CD4-positive, alpha-beta T cell treated with Interleukin-17A for 4 hours (primary cell): ENCODE measurements around the gene RGL1.
A peak's percentile ranks its signal among the peaks of the same experiment; 100 is the strongest.

Experiments used
- DNase-seq: peaks from one replicate; pipeline ENCODE4 v3.0.0-alpha.2; 2020; ENCODE audit warnings: mixed read lengths

Gene RGL1

GRCh38 chr1:183824291-183824690, 19.4 kb downstream of the RGL1 start:
- DNase-seq, result no peak

- DNase-seq, result no peak
Observed at GRCh38 chr1:183827801-183828200, 22.9 kb downstream of the RGL1 start.

DNA sequence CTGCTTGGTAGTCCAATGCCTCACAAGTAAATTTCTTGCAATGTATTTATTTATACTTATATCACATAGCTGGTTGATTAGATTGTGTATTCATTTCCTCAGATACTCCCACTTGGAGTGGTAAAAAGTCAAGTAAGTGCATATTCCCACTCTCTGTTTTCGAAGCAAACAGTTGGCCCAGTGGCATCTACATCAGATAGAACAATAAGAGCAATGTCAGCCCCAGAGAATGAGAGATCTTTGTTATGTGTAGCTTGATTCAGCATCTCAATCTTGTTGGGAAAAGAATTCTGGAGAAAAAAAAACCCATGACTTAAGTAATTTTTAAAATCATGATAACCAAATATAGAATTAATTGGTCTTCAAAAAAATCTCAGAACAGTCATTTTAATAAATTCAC, 25.5 kb downstream of the RGL1 start:
- no peak for DNase-seq

DNA sequence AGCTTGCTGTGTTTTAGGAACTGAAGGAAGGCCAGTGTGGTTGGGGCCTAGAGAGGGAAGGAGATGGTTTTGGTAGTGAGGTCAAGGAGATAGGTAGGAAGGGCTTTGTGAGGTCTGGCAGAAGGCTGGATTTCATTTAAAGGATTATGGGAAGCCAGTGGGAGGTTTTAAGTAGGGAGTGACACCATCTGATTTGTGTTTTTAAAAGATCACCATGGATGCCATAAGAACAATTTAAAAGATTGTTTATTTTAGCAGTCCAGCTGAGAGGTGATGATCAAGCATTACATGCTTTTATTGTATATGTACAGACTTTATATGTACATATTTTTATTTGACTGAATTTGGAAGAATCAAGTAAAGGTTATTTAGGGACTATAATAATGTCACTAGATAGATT, 26.4 kb downstream of the RGL1 start:
- no peak for DNase-seq

DNA sequence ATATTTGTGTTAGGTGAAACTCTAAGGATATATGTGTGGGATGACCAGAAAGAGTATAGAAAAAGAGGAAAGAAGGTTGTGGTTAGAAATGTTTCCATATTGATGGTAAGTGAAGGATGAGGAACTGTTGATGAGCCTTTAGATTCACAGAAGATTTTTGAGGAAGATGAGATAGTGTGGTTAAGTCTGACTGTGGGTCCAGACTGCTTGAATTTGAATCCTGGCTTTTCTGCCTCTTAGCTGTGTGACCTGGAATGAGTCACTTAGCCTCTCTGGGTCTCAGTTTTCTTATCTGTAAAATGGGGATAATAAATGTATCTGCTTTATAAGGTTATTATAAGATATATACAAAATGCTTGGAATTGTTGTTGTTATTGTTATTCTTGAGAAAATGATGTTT, 27.5 kb downstream of the RGL1 start:
- DNase-seq, result no peak

GRCh38 chr1:183834568-183834967, 29.6 kb downstream of the RGL1 start:
- no peak for DNase-seq

DNA sequence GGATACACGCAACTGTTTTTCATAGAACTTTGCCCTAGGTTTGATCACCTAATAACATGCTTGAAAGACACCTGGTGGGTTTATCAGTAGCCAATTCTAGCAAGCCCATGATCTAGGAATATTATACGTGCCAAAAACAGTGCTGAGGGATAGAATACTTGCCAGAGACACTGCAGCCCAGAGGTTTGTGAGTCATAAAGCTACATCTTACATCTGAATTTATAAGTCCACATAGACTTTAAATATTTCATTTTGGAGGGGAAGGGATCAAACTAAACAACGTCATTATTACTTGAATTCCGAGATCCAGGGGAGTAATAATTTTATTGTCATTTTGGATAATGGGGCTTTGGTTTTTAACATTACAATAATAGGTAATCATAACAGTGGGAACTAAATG, 31.7 kb downstream of the RGL1 start:
- DNase-seq, result no peak

DNA sequence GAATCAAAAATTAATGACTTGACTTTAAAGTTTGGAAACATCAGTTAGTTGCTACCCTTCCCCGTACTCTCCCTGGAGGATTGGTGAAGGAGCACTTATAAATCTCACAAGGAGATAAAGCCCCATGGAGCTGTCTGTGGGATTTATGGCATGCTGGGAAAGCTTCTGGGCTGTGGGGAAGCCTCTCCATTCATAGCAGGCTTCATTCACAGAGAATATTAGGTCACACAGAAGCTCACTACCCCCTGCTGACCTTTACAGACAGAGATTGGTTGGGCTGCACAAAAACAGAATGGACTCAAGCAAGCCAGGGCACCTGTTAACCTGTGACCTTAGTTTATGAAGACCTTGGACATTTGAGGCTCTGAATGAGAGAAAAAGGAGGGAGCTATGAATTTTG, 32.1 kb downstream of the RGL1 start:
- no peak for DNase-seq

- DNase-seq, result no peak
Observed at GRCh38 chr1:183838221-183838620, 33.3 kb downstream of the RGL1 start.

- DNase-seq, result no peak
Observed at GRCh38 chr1:183840140-183840539, 35.2 kb downstream of the RGL1 start.

DNA sequence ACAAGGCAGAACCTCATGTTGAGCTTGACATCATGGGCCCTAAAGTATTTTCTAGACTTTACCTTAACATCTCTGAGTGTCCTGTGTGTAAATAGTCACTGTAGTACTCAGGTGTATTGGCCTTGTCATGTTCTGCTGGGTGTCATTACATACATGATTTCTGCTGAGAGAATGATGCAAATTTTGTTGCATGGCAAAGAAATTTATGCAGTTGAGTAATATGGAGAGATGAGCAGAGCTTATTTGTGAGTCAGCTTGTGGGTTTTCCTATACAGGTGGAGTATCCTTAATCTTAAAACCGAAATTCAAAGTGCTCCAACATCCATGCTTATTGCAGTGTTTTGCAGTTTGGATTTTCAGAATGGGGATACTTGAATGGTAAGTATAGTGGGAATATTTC, 36.6 kb downstream of the RGL1 start:
- DNase-seq, result no peak

DNA sequence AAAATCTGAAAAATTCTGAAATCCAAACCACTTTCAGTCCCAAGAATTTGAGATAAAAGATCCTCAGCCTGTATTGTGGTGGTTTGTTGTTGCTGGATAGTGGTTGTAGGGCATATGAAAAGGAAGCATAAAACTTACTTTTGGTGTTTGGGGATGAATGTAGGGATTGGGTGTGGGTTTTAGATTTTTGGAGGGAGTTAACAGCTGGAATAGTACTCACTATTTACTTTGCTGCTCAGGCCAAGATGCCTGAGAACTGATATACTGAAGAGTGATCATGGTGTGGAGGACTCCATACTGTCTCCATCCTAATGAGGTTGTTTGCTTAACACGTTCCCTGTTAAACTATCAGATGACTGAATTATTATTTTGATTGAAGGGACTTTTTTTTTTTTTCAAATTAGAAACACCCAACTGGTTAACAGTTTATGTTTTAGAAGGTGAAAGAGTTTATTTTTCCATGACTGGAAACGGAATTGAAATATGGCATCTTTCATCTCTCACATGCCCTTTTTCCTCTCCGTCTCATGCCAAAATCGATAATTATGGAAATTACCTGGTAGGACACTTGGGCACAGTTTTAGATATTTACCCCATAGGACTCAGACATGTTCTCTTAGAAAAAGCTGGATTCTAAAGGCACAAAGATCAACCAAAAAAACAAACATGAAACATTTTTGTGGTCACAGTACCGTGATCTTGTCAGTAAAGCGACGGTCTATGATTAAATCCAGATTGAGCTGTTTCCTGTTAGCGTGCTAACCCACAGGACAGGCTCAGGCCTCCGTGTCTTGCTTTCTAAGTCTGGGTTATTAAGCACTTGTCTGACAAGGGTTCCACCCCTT, 37.3 kb downstream of the RGL1 start:
- DNase-seq, result peak; percentile 33

- DNase-seq, result no peak
Observed at GRCh38 chr1:183842795-183843144, 37.9 kb downstream of the RGL1 start.

DNA sequence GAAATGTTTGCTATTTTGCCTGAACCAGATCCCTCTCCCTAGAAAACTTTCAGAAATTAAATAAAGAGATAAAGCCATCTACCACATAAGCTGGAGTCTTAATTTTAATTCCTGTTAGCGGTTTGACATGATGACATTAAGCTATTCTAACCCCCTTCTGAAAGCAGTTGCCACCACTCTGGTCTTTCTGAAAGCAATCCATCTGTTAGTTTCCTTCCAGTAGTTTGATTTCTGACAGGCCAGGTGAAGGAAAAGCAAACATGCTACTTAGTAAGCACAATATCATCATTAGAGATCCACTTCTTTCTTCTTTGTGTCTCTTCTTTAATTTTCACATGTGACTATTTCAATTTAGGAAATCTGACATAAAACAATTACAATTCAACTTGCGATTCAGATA, 39.9 kb downstream of the RGL1 start:
- no peak for DNase-seq

GRCh38 chr1:183845681-183846080, 40.8 kb downstream of the RGL1 start:
- DNase-seq, result no peak

DNA sequence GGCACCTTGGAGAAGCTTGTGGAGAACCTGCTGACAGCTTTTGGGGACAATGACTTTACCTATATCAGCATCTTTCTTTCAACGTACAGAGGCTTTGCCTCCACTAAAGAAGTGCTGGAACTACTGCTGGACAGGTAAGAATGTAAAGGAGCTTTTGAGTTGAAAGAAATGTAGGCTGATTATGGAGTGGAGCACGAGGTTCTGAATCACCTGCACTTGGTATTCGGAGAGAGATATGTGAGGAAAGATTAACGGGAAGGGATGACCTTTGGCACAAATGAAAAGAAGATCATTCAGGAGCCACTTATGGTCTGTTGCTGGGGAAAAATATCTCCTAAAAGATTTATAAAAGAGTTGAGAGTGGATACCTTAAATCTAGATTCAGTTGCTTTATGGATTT, 42.7 kb downstream of the RGL1 start:
- DNase-seq, result no peak

DNA sequence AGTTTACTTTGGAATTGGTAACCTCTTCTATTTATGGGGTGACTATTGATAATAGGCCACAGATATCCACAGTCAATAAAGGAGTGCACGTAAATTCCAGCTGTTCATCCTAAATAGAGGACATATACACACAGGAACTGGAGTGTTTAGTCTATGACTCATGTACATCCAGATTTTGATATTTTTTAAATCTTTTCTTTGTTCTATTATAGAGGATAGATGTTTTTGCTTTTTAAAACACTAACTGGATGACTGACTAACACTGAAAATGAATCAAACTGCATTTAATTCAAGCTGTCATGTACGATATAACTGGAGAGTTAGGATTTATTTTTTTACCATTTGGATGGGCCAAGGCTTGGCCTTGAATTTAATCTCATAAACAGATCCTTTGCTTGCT, 45.9 kb downstream of the RGL1 start:
- DNase-seq, result no peak

GRCh38 chr1:183859119-183859518, 54.2 kb downstream of the RGL1 start:
- no peak for DNase-seq

- no peak for DNase-seq
Observed at GRCh38 chr1:183859831-183860230, 54.9 kb downstream of the RGL1 start.

GRCh38 chr1:183862967-183863366, 58.0 kb downstream of the RGL1 start:
- DNase-seq, result no peak

GRCh38 chr1:183863852-183864251, 58.9 kb downstream of the RGL1 start:
- no peak for DNase-seq

GRCh38 chr1:183864611-183865010, 59.7 kb downstream of the RGL1 start:
- no peak for DNase-seq

DNA sequence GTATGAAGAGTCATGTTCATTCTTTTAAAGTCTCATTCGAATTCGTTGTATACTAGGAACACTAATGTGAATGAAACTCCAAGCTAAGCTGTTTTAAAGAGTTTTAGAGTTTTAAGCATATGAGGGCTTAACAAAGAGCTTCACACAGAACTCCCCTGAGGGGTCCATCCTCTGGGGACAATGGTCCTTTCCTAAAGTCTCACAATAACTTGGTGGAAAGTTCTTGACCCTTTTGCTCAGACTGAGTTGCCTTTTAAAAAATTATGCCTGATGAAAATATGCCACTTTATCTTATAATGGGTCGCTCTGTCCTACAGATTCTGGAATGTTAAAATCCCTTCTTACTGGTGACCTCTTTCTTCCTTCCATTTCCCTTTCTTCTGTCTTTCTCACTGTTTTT, 64.3 kb downstream of the RGL1 start:
- DNase-seq, result no peak

DNA sequence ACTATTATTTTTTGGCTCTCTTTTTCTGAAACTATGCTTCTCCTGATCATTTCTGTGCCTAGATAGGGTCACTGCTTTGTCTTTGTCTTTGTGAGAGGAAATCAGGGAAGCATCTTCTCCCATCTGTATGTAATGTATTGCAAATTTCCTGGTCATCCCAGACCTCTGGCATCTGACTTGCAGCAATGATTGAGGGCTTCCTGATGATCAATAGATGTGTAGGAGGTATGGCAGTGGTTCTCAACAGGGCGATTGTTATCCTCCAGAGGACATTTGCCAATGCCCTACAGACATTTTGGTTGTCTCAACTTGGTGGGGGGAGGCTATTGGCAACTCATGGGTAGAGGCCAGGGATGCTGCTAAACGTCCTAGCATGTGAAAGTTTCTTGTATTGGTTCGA, 64.7 kb downstream of the RGL1 start:
- no peak for DNase-seq

DNA sequence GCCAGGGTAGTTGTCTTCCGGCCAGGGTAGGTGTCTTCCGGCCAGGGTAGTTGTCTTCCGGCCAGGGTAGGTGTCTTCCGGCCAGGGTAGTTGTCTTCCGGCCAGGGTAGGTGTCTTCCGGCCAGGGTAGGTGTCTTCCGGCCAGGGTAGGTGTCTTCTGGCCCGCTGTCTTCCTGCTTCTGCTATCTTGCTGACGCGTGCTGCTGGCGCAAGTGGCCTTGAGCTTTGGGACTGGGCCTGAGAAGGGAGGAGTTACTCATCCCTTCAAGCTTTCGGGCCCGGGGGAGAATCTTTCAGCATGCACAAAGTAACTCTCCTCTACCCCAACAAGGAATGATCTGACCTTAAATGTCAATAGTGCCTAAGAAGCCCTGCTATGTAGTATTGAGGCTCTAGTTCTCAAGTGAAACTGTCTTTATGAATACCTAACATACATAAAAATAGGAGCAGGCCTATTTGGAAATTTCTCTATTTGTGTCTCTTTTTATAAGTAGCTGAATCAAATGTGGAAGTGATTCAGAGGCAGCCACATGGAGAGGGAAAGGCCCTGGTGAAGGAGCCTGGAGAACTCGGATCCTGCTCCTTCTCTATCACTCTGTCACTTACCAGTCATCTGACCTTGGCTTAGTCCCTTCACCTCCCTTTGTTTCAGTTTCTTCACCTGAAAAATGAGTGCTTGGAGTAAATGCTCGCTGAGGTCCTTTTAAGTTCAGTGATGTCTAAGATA, 65.6 kb downstream of the RGL1 start:
- DNase-seq, result no peak
